Measurements from ENCODE around the gene ZNF562.

The ZNF562 gene

GRCh38 chr19:9615844-9616243, 59.1 kb downstream of the ZNF562 start:
- TF ChIP-seq, protein P1, sequence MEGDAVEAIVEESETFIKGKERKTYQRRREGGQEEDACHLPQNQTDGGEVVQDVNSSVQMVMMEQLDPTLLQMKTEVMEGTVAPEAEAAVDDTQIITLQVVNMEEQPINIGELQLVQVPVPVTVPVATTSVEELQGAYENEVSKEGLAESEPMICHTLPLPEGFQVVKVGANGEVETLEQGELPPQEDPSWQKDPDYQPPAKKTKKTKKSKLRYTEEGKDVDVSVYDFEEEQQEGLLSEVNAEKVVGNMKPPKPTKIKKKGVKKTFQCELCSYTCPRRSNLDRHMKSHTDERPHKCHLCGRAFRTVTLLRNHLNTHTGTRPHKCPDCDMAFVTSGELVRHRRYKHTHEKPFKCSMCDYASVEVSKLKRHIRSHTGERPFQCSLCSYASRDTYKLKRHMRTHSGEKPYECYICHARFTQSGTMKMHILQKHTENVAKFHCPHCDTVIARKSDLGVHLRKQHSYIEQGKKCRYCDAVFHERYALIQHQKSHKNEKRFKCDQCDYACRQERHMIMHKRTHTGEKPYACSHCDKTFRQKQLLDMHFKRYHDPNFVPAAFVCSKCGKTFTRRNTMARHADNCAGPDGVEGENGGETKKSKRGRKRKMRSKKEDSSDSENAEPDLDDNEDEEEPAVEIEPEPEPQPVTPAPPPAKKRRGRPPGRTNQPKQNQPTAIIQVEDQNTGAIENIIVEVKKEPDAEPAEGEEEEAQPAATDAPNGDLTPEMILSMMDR (IDR thresholded peaks at IDR 0.05; ENCODE audit: insufficient read depth, missing control alignments) = no peak
- DNase-seq (ENCODE audit: insufficient read length, low spot score) = no peak
- FAIRE-seq = no peak

- FAIRE-seq = no peak
- no peak for DNase-seq (ENCODE audit: insufficient read length, low spot score)
- TF ChIP-seq, protein P1 (IDR thresholded peaks at IDR 0.05; ENCODE audit: insufficient read depth, missing control alignments) = no peak
Measured at GRCh38 chr19:9610484-9611113, 64.3 kb downstream of the ZNF562 start.

DNA sequence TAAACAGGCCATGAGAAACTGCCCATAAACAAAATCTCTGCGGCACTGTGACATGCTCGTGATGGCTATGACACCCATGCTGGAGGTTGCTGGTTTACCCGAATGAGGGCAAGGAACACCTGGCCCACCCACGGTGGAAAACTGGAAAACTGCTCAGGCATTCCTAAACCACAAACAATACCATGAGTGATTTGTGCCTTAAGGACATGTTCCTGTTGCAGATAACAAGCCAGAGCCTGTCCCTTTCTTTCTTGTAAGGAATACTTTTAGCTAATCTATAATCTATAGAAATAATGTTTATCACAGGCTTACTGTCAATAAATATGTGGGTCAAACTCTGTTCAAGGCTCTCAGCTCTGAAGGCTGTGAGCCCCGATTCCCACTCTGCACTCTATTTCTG, 66.0 kb downstream of the ZNF562 start:
- FAIRE-seq (no peak), DNase-seq (ENCODE audit: insufficient read length, low spot score) (no peak)
- TF ChIP-seq, protein P1 (IDR thresholded peaks at IDR 0.05; ENCODE audit: insufficient read depth, missing control alignments) = no peak

- DNase-seq (ENCODE audit: insufficient read length, low spot score) (no peak), FAIRE-seq (no peak)
- TF ChIP-seq, protein P1 (IDR thresholded peaks at IDR 0.05; ENCODE audit: insufficient read depth, missing control alignments) = no peak
Measured at GRCh38 chr19:9597027-9597426, 77.9 kb downstream of the ZNF562 start.
